ENCODE measurements around the gene RBM8A.

DNA sequence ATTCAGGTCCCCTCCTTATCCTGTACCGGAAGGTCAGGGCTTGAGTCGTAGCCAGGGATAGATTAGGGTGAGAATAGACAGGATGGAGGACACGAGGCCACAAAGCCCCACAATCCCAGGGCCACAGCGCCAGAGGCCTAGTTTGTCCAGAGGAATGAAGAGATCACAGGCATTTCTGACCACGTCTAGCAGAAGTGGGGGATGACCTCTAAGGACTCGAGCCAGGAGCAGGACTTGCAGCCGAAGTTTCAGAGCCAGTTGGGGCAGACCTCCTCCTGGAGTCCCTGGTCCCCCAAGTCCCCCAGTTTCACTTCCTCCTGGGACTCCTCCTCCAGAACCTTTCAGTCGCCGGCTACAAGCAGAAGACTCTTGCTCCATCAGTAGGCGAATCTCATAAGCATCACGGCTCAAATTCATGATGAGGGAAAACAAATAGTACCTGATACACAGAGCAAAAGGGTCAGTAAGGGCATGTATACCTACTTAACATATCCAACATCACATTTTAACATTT, 15.1 kb downstream of the RBM8A start:
- no peak for TF ChIP-seq POLR2AphosphoS5 (IDR thresholded peaks at IDR 0.05; ENCODE audit: low read depth, low read length)
- TF ChIP-seq MXI1 (IDR thresholded peaks at IDR 0.05; ENCODE audit: low read depth, low read length): no peak
- no peak for TF ChIP-seq NFIC (IDR thresholded peaks at IDR 0.05; ENCODE audit: borderline replicate concordance)
- TF ChIP-seq, protein P1, sequence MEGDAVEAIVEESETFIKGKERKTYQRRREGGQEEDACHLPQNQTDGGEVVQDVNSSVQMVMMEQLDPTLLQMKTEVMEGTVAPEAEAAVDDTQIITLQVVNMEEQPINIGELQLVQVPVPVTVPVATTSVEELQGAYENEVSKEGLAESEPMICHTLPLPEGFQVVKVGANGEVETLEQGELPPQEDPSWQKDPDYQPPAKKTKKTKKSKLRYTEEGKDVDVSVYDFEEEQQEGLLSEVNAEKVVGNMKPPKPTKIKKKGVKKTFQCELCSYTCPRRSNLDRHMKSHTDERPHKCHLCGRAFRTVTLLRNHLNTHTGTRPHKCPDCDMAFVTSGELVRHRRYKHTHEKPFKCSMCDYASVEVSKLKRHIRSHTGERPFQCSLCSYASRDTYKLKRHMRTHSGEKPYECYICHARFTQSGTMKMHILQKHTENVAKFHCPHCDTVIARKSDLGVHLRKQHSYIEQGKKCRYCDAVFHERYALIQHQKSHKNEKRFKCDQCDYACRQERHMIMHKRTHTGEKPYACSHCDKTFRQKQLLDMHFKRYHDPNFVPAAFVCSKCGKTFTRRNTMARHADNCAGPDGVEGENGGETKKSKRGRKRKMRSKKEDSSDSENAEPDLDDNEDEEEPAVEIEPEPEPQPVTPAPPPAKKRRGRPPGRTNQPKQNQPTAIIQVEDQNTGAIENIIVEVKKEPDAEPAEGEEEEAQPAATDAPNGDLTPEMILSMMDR (IDR thresholded peaks at IDR 0.05): no peak
- TF ChIP-seq RAD21 (IDR thresholded peaks at IDR 0.05; ENCODE audit: low read length): no peak
- no peak for TF ChIP-seq RFX5 (IDR thresholded peaks at IDR 0.05; ENCODE audit: low read length)
- TF ChIP-seq, protein P2, sequence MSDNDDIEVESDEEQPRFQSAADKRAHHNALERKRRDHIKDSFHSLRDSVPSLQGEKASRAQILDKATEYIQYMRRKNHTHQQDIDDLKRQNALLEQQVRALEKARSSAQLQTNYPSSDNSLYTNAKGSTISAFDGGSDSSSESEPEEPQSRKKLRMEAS (IDR thresholded peaks at IDR 0.05; ENCODE audit: low read depth): no peak
- no peak for TF ChIP-seq TEAD4 (IDR thresholded peaks at IDR 0.05; ENCODE audit: borderline replicate concordance, insufficient read depth)
- TF ChIP-seq, protein P3, sequence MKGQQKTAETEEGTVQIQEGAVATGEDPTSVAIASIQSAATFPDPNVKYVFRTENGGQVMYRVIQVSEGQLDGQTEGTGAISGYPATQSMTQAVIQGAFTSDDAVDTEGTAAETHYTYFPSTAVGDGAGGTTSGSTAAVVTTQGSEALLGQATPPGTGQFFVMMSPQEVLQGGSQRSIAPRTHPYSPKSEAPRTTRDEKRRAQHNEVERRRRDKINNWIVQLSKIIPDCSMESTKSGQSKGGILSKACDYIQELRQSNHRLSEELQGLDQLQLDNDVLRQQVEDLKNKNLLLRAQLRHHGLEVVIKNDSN (IDR thresholded peaks at IDR 0.05; ENCODE audit: borderline replicate concordance, low read depth): no peak
- no peak for TF ChIP-seq YY1 (IDR thresholded peaks at IDR 0.05; ENCODE audit: low read depth)
- TF ChIP-seq, protein P4, sequence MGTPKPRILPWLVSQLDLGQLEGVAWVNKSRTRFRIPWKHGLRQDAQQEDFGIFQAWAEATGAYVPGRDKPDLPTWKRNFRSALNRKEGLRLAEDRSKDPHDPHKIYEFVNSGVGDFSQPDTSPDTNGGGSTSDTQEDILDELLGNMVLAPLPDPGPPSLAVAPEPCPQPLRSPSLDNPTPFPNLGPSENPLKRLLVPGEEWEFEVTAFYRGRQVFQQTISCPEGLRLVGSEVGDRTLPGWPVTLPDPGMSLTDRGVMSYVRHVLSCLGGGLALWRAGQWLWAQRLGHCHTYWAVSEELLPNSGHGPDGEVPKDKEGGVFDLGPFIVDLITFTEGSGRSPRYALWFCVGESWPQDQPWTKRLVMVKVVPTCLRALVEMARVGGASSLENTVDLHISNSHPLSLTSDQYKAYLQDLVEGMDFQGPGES (IDR thresholded peaks at IDR 0.05; ENCODE audit: low read depth, low read length): no peak

All from SK-N-SH (cell line).